GM18507 (cell line): ENCODE results near the gene SEPHS1.

Experiments used
- DNase-seq: peaks from one replicate; pipeline ENCODE4 v3.0.0; 2011; ENCODE audit warnings: low read depth; ENCODE audit not compliant: insufficient read length; ENCODE audit errors: extremely low spot score
- FAIRE-seq: peaks from 2 replicates; lab custom pipeline; 2011; peaks lifted over from hg19 to GRCh38; lab: Jason Lieb, UNC

Gene SEPHS1

GRCh38 chr10:13365831-13366230 is 17.7 kb upstream of the SEPHS1 start:
- FAIRE-seq (no peak), DNase-seq (no peak)

- FAIRE-seq, result no peak
Observed at GRCh38 chr10:13365243-13365642, 17.1 kb upstream of the SEPHS1 start.

GRCh38 chr10:13360587-13360986 is 12.5 kb upstream of the SEPHS1 start:
- no peak for DNase-seq

More at GRCh38 chr10:13365243-13365642, 17.1 kb upstream of the SEPHS1 start:
- no peak for DNase-seq

GRCh38 chr10:13356392-13356791 is 8.3 kb upstream of the SEPHS1 start:
- DNase-seq, result no peak
- no peak for FAIRE-seq

More at GRCh38 chr10:13360587-13360986, 12.5 kb upstream of the SEPHS1 start:
- FAIRE-seq, result no peak

DNA sequence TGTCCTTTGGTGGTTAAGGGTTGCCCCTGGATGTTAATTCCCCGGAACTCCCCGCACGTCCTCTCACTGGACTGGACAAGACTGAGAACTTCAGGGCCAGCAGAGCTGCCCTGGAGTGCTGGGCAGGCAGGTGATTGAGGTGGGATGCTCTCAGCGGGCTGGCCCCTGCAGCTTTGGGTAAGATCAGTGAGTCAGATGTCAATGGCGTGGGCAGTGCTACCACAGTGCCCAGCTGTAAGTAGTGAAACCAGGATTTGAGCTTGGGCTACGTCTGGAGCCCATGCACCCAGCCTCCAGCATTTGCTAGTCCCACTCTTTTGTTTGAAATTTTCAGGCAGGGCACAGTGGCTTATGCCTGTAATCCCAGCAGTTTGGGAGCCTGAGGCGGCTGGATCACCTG is 6.7 kb upstream of the SEPHS1 start:
- DNase-seq (no peak), FAIRE-seq (no peak)

DNA sequence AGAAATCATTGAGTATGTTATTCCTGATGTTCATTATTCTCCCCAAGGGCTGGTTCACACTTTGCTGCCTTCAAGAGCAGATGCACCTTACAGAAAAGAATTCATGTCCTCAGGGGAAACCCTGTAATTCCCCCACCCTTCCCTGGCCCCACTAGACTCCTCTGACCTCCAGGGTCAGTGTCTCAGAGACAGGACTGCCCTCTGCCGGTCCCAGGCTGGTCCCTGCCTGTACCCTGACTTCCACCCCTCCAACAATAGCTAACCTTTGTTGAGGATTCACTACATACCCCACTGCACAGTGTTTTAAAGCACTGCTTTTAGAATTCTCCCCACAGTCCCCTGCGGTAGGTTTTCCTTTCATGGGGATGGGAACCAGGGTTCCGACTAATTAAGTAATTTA is 4.4 kb upstream of the SEPHS1 start:
- DNase-seq (no peak), FAIRE-seq (peak; percentile 78)

GRCh38 chr10:13351340-13351915 is 3.3 kb upstream of the SEPHS1 start:
- DNase-seq (no peak), FAIRE-seq (peak; percentile 77)

- FAIRE-seq (peak; percentile 29), DNase-seq (no peak)
Observed at GRCh38 chr10:13349463-13350274, 1.6 kb upstream of the SEPHS1 start.

DNA sequence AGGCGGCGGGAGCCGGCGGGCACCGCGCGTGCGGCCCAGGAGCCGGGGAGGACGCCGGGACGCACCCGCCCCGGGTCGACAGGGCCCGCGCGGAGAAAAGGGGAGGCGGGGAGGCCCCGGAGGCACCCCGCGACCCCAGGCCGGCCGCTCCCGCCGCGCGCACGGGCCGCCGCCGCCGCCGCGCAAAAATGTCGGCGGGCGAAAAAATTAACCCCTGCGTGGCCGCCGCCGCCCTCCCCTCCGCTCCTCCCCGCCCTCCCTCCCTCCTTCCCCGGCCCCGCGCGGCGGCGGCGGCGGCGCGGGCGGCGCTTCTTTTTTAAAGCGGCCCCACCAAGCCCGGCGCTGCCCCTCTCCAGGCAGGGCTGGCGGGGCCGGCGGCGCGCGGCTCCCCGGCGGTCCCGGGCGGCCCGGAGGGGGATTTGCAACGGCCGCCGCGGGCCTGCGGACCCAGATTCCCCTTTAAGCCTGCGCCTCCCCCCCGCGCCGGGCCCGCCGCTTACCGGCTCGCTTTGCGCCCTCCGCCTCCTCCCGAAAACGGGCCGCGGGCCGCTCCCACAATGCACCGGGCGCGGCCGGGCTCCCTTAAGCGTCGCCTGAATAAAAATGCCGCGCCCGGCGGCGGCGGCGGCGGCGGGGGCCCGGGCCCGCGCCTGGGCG is 465 bp downstream of the SEPHS1 start:
- no peak for DNase-seq
- FAIRE-seq, result no peak

- FAIRE-seq (no peak), DNase-seq (no peak)
Observed at GRCh38 chr10:13347043-13347499, 1.0 kb downstream of the SEPHS1 start.

- FAIRE-seq (peak; percentile 50), DNase-seq (no peak)
Observed at GRCh38 chr10:13346283-13347042, 1.6 kb downstream of the SEPHS1 start.

DNA sequence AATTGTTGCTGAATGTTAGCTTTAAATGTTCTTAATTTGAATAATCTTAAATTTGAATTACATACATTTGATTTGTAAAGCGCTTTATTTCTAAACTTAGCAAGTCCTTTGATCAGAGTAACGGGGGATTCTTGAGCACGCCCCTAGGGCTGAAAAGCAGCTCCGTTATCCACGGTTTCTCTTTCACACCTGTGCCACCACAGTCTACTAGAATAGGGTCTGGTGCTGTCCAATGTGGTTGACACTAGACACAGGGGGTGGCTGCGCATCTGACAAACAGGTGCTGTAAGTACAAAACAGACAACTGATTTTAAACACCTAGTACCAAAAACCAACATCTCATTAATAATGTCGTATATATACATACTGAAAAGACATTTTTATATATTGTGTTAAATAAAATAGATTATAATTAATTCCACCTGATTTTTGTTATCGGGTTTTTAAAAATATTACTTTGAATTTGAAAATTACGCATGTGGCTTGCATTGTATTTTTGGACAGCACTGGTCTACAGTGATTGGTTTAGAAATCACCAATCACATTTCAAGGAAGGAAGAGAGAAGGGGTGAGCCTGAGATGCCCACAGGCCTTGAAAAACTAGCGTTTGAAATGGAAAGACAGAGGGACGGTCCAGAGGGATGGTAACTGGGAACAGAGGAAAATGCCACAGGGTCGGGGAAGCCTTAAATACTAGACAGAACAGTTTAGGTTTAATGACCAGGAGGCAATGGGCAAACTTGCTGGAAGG is 7.3 kb downstream of the SEPHS1 start:
- FAIRE-seq (peak; percentile 79), DNase-seq (no peak)

DNA sequence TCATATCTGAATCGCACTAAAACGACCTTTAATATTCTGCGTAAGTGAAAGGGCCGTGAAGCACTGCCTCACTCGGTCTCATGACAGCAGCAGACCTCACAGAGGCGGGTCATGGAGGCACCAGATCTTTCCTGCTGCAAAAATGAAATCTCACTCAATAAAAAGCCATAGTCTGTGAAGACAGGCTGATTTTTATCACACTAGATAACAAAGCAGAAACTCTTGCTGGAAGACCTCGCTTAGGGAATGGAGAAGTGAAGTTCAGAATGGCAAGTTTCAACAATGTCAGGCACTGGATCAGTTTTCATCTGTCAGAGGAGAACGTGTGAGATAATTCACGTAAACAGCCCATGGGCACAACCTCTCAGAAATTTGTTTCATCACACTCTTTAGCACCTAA is 8.0 kb downstream of the SEPHS1 start:
- FAIRE-seq, result no peak
- DNase-seq, result no peak

GRCh38 chr10:13338390-13339110 is 9.5 kb downstream of the SEPHS1 start:
- FAIRE-seq (no peak), DNase-seq (no peak)

DNA sequence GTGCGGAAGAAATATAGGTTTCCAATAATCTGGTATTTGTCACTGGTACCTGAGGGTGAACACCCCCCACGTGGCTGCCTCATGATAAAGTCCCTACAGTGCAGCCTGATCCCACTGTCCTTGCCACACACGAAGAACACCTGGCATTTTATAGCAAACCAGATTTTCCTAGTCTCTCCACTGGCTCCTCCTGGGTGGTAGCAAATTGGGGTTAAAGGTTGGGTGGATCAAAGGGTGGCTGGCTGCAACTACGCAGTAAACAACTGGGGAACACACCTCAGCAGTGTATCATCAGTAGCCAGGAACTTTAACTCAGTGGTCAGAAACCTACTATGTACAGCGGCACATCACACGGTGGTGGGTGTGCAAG is 10.3 kb downstream of the SEPHS1 start:
- FAIRE-seq (no peak), DNase-seq (no peak)

DNA sequence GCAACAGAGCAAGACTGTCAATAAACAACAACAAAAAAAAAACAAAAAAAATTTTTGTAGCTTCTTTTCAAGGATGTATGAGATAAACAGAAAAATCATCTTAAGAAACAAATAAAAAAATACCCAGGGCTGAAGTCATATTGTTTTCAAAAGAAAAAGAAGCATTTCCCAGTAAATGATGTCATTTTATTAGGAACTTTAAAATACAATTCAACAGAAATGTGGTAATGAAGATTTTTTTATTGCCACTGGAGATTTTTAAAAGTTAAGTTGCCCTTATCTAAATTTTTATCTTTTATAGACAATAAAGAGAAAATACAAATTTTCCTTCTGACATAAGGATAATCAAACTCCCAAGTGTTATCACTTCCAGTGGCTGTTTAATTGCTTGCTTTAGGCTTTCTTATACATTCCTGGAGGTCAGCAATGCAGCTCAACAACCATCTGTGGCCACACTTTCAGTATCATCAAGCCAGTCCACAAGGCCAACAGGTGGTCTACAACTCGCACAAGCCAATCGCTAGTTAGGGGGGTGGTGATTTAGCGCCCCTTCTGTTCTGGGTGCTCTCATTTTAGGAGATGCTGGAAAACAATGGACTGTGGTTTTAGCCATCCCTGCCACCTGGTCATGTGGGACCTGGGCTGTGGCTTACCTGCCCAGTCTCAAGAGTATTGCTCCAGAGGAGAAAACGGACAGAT is 10.8 kb downstream of the SEPHS1 start:
- FAIRE-seq, result no peak
- DNase-seq, result no peak

- no peak for FAIRE-seq
- no peak for DNase-seq
Observed at GRCh38 chr10:13335881-13336280, 12.2 kb downstream of the SEPHS1 start.

GRCh38 chr10:13334556-13334955 is 13.5 kb downstream of the SEPHS1 start:
- no peak for DNase-seq
- no peak for FAIRE-seq
